ENCODE measurements around the gene SNRK. TPM values are rescaled to one million over a fixed set of nuclear protein-coding genes. Genes with fewer than 3 reads are reported as not detected.

Gene SNRK
- total and polyA plus RNA-seq, 2 of the 13 experiments (the other 11 are each of a cell fraction or from before 2014, with no cell fraction given): 11.4 to 16.1 TPM

DNA sequence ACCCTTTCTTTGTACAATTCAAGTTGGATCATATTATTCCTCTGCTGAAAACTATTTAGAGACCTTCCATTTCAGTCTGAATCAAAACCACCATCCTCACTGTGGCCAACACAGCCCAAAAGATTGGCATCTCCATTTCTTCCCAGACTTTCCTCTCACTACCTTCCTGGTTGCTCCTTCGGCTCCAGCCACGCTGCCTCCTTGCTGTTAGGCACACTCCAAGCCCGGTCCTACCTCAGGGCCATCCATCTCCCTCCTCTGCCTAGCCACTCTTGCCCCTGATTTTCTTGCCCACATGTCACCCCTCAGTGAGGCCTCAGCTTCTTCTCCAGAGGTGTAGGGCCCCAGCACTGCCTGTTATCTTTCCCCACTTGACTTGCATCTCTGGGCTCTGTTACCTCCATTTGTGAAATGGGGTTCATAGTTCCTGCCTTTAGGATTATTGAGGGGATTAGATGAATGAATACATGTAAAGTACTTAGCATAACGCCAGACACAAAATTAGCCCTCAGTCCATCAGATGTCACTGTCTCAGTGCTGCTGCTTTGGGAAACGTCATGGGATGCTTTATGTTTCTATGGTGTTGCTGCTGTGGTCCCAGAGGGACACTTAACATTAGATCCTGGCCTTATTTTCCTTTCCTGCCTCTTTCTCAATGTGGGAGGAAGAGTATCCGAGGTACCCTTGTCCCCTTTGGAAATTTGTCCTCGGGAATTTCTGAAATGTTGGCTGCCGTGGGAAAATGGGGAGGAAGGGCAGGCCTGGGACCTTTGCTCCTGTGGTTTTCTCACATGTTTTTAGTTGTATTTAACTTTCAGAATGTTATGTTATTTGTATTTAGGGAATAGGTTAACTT lies 31.3 kb downstream of the SNRK start (continued):
- TF ChIP-seq FOXC1 (CRISPR knock-in tag; IDR thresholded peaks at IDR 0.05; ENCODE audit: borderline replicate concordance) (no peak), BRCA1 (CRISPR knock-in tag; IDR thresholded peaks at IDR 0.05) (no peak), ZNF589 (CRISPR knock-in tag; conservative IDR thresholded peaks at IDR 0.05) (no peak), HNF4G (IDR thresholded peaks at IDR 0.05; ENCODE audit: borderline replicate concordance, low read depth, low read length) (peak; percentile 82; the same call in 1 of the 2 replicates), HNF4G (CRISPR knock-in tag; IDR thresholded peaks at IDR 0.05; ENCODE audit: borderline replicate concordance, low read depth) (no peak), NFIB (CRISPR knock-in tag; IDR thresholded peaks at IDR 0.05; ENCODE audit: borderline replicate concordance) (no peak), EP300 (IDR thresholded peaks at IDR 0.05; ENCODE audit: low read depth in 2 of 2, low read length in 2 of 2) (peak in 1 of 2 experiments; percentile 39; a peak in 2 of 4 replicates), EP300 (CRISPR knock-in tag; IDR thresholded peaks at IDR 0.05; ENCODE audit: borderline replicate concordance) (no peak), MAFF (IDR thresholded peaks at IDR 0.05; ENCODE audit: low read depth, low read length) (no peak), ISL2 (CRISPR knock-in tag; IDR thresholded peaks at IDR 0.05) (no peak), SNAPC2 (CRISPR knock-in tag; IDR thresholded peaks at IDR 0.05) (no peak), MAZ (IDR thresholded peaks at IDR 0.05; ENCODE audit: borderline replicate concordance, low read depth, low read length) (no peak), MAZ (CRISPR knock-in tag; IDR thresholded peaks at IDR 0.05; ENCODE audit: low read depth) (no peak), ARNT2 (CRISPR knock-in tag; IDR thresholded peaks at IDR 0.05; ENCODE audit: low read depth) (no peak), NONO (IDR thresholded peaks at IDR 0.05) (no peak), NONO (CRISPR knock-in tag; conservative IDR thresholded peaks at IDR 0.05) (no peak), ZNF773 (CRISPR knock-in tag; IDR thresholded peaks at IDR 0.05; ENCODE audit: borderline replicate concordance) (no peak), NCOA2 (CRISPR knock-in tag; IDR thresholded peaks at IDR 0.05) (no peak; the same call in 1 of the 2 replicates), TP53 (CRISPR knock-in tag; conservative IDR thresholded peaks at IDR 0.05) (no peak), RBM39 (IDR thresholded peaks at IDR 0.05; ENCODE audit: low read depth, low read length, poor library complexity, severe bottlenecking) (no peak), SSRP1 (CRISPR knock-in tag; IDR thresholded peaks at IDR 0.05) (peak; percentile 78; the same call in 1 of the 2 replicates)
- TF ChIP-seq, protein P1, sequence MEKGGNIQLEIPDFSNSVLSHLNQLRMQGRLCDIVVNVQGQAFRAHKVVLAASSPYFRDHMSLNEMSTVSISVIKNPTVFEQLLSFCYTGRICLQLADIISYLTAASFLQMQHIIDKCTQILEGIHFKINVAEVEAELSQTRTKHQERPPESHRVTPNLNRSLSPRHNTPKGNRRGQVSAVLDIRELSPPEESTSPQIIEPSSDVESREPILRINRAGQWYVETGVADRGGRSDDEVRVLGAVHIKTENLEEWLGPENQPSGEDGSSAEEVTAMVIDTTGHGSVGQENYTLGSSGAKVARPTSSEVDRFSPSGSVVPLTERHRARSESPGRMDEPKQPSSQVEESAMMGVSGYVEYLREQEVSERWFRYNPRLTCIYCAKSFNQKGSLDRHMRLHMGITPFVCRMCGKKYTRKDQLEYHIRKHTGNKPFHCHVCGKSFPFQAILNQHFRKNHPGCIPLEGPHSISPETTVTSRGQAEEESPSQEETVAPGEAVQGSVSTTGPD (CRISPR knock-in tag; IDR thresholded peaks at IDR 0.05): no peak
- TF ChIP-seq, protein P2, sequence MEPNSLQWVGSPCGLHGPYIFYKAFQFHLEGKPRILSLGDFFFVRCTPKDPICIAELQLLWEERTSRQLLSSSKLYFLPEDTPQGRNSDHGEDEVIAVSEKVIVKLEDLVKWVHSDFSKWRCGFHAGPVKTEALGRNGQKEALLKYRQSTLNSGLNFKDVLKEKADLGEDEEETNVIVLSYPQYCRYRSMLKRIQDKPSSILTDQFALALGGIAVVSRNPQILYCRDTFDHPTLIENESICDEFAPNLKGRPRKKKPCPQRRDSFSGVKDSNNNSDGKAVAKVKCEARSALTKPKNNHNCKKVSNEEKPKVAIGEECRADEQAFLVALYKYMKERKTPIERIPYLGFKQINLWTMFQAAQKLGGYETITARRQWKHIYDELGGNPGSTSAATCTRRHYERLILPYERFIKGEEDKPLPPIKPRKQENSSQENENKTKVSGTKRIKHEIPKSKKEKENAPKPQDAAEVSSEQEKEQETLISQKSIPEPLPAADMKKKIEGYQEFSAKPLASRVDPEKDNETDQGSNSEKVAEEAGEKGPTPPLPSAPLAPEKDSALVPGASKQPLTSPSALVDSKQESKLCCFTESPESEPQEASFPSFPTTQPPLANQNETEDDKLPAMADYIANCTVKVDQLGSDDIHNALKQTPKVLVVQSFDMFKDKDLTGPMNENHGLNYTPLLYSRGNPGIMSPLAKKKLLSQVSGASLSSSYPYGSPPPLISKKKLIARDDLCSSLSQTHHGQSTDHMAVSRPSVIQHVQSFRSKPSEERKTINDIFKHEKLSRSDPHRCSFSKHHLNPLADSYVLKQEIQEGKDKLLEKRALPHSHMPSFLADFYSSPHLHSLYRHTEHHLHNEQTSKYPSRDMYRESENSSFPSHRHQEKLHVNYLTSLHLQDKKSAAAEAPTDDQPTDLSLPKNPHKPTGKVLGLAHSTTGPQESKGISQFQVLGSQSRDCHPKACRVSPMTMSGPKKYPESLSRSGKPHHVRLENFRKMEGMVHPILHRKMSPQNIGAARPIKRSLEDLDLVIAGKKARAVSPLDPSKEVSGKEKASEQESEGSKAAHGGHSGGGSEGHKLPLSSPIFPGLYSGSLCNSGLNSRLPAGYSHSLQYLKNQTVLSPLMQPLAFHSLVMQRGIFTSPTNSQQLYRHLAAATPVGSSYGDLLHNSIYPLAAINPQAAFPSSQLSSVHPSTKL (CRISPR knock-in tag; IDR thresholded peaks at IDR 0.05): peak; percentile 31; the same call in 1 of the 2 replicates
- TF ChIP-seq, protein P3, sequence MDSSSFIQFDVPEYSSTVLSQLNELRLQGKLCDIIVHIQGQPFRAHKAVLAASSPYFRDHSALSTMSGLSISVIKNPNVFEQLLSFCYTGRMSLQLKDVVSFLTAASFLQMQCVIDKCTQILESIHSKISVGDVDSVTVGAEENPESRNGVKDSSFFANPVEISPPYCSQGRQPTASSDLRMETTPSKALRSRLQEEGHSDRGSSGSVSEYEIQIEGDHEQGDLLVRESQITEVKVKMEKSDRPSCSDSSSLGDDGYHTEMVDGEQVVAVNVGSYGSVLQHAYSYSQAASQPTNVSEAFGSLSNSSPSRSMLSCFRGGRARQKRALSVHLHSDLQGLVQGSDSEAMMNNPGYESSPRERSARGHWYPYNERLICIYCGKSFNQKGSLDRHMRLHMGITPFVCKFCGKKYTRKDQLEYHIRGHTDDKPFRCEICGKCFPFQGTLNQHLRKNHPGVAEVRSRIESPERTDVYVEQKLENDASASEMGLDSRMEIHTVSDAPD (CRISPR knock-in tag; IDR thresholded peaks at IDR 0.05): no peak

Data from HepG2 (cell line).